Measurements from ENCODE around the gene TRAF4. TPM values are rescaled to one million over a fixed set of nuclear protein-coding genes. Genes with fewer than 3 reads are reported as not detected.

Gene TRAF4
- polyA plus RNA-seq, 4 donors = 58.8 to 203 (median 128) TPM

DNA sequence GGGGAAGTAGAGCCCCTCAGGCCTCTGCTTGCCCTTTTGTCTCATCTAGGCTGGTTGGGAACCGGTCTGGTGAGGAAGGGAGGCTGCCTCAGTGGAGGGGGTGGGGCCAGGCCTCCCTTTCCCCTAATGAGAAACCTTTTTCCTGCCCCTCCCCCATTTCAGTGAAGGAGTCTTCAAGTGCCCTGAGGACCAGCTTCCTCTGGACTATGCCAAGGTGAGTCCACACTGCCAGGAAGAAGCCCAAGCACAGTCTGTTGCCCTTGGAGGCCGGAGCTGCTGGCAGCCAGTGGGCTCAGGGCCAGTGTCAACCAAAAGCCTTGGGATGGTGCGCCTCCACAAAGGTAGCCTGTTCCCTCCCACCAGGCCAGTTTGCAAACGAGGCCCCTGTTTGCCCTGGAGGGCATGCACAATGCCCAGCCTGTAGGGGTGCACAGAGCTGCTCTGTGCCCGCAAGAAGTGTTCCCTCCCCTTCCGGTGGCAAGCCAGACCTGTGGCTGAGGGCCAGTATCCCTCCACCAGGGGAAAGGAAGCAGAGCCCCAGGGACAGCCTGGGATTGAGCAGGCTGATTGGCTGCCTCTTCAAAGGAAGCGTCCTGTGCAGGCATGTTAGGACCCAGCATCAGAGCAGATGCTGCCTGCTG is 3.4 kb downstream of the TRAF4 start:
- H3K27me3 ChIP-seq (ENCODE audit: control insufficient read depth in 3 of 3, insufficient read depth in 3 of 3, low read length in 3 of 3) = no peaks in the 10 kb centered on the region
- peak overlapping the region in 1 of 3 donors; percentile 26 for H3K4me3 ChIP-seq (ENCODE audit: low read depth in 1 of 3, low read length in 3 of 3)
- FAIRE-seq = no peak
- H3K36me3 ChIP-seq (ENCODE audit: control insufficient read depth in 3 of 3, insufficient read depth in 2 of 3, low read depth in 1 of 3, low read length in 3 of 3) = peaks cover 2 to 76% (median 13%) of the 10 kb centered on the region in 3 donors
- H3K4me1 ChIP-seq (ENCODE audit: control insufficient read depth in 3 of 3, insufficient read depth in 2 of 3, low read depth in 1 of 3, low read length in 2 of 3) = peaks cover 0 to 48% (median 7%) of the 10 kb centered on the region in 3 donors
- peak; percentile 74 to 88 for DNase-seq
- H3K9me3 ChIP-seq (ENCODE audit: control insufficient read depth in 2 of 2, insufficient read depth in 1 of 2, low read depth in 1 of 2, low read length in 1 of 2) = no peaks in the 10 kb centered on the region
- peak overlapping the region; percentile 83 to 99 (median 98) for H3K27ac ChIP-seq (ENCODE audit: low read depth in 1 of 3, low read length in 2 of 3)
- 17 to 52% (median 31%) methylated on average over 7 of the region's 7 CpGs for whole genome bisulfite sequencing, 3 donors

GRCh38 chr17:28747801-28748750 is 4.3 kb downstream of the TRAF4 start:
- Histone ChIP-seq H3K4me1 (ENCODE audit: control insufficient read depth in 3 of 3, insufficient read depth in 2 of 3, low read depth in 1 of 3, low read length in 2 of 3) (peaks cover 0 to 39% (median 7%) of the 10 kb centered on the region in 3 donors), H3K4me3 (ENCODE audit: low read depth in 1 of 3, low read length in 3 of 3) (peak overlapping the region in 1 of 3 donors; percentile 26)

DNA sequence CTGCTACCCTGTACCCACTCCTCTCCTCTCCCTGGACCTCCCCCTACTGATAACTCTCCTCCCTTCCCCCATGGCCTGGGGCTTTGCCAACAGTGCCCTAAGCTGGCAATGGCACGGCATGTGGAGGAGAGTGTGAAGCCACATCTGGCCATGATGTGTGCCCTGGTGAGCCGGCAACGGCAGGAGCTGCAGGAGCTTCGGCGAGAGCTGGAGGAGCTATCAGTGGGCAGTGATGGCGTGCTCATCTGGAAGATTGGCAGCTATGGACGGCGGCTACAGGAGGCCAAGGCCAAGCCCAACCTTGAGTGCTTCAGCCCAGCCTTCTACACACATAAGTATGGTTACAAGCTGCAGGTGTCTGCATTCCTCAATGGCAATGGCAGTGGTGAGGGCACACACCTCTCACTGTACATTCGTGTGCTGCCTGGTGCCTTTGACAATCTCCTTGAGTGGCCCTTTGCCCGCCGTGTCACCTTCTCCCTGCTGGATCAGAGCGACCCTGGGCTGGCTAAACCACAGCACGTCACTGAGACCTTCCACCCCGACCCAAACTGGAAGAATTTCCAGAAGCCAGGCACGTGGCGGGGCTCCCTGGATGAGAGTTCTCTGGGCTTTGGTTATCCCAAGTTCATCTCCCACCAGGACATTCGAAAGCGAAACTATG is 5.2 kb downstream of the TRAF4 start:
- FAIRE-seq (no peak), DNase-seq (peak in 1 of 2 donors; percentile 62)
- Histone ChIP-seq H3K36me3 (ENCODE audit: control insufficient read depth in 3 of 3, insufficient read depth in 2 of 3, low read depth in 1 of 3, low read length in 3 of 3) (peaks cover 2 to 84% (median 17%) of the 10 kb centered on the region in 3 donors), H3K27ac (ENCODE audit: low read depth in 1 of 3, low read length in 2 of 3) (peak overlapping the region in 2 of 3 donors; percentile 69 to 83), H3K4me3 (ENCODE audit: low read depth in 1 of 3, low read length in 3 of 3) (no peak overlapping the region), H3K27me3 (ENCODE audit: control insufficient read depth in 3 of 3, insufficient read depth in 3 of 3, low read length in 3 of 3) (no peaks in the 10 kb centered on the region), H3K4me1 (ENCODE audit: control insufficient read depth in 3 of 3, insufficient read depth in 2 of 3, low read depth in 1 of 3, low read length in 2 of 3) (peaks cover 0 to 36% (median 7%) of the 10 kb centered on the region in 3 donors), H3K9me3 (ENCODE audit: control insufficient read depth in 2 of 2, insufficient read depth in 1 of 2, low read depth in 1 of 2, low read length in 1 of 2) (no peaks in the 10 kb centered on the region)
- 27 to 61% (median 39%) methylated on average over 18 of the region's 18 CpGs for WGBS, 3 donors

More at GRCh38 chr17:28747801-28748750, 4.3 kb downstream of the TRAF4 start:
- no peak for FAIRE-seq
- no peak for DNase-seq
- 65 to 85% (median 66%) methylated on average over 18 of the region's 18 CpGs for WGBS, 3 donors
- Histone ChIP-seq H3K9me3 (ENCODE audit: control insufficient read depth in 2 of 2, insufficient read depth in 1 of 2, low read depth in 1 of 2, low read length in 1 of 2) (no peaks in the 10 kb centered on the region), H3K27me3 (ENCODE audit: control insufficient read depth in 3 of 3, insufficient read depth in 3 of 3, low read length in 3 of 3) (no peaks in the 10 kb centered on the region), H3K27ac (ENCODE audit: low read depth in 1 of 3, low read length in 2 of 3) (peak overlapping the region in 2 of 3 donors; percentile 83 to 98), H3K36me3 (ENCODE audit: control insufficient read depth in 3 of 3, insufficient read depth in 2 of 3, low read depth in 1 of 3, low read length in 3 of 3) (peaks cover 2 to 83% (median 17%) of the 10 kb centered on the region in 3 donors)

DNA sequence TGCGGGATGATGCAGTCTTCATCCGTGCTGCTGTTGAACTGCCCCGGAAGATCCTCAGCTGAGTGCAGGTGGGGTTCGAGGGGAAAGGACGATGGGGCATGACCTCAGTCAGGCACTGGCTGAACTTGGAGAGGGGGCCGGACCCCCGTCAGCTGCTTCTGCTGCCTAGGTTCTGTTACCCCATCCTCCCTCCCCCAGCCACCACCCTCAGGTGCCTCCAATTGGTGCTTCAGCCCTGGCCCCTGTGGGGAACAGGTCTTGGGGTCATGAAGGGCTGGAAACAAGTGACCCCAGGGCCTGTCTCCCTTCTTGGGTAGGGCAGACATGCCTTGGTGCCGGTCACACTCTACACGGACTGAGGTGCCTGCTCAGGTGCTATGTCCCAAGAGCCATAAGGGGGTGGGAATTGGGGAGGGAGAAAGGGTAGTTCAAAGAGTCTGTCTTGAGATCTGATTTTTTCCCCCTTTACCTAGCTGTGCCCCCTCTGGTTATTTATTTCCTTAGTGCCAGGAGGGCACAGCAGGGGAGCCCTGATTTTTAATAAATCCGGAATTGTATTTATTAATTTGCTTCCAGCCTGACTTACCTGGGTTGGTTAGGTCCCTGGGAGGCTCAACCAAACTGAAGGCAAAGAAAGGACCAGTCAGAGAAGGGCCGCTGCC is 5.8 kb downstream of the TRAF4 start:
- Histone ChIP-seq H3K36me3 (ENCODE audit: control insufficient read depth in 3 of 3, insufficient read depth in 2 of 3, low read depth in 1 of 3, low read length in 3 of 3) (peaks cover 2 to 87% (median 17%) of the 10 kb centered on the region in 3 donors), H3K27me3 (ENCODE audit: control insufficient read depth in 3 of 3, insufficient read depth in 3 of 3, low read length in 3 of 3) (no peaks in the 10 kb centered on the region), H3K4me1 (ENCODE audit: control insufficient read depth in 3 of 3, insufficient read depth in 2 of 3, low read depth in 1 of 3, low read length in 2 of 3) (peaks cover 0 to 36% (median 7%) of the 10 kb centered on the region in 3 donors), H3K27ac (ENCODE audit: low read depth in 1 of 3, low read length in 2 of 3) (peak overlapping the region; percentile 49 to 69 (median 64)), H3K4me3 (ENCODE audit: low read depth in 1 of 3, low read length in 3 of 3) (no peak overlapping the region), H3K9me3 (ENCODE audit: control insufficient read depth in 2 of 2, insufficient read depth in 1 of 2, low read depth in 1 of 2, low read length in 1 of 2) (no peaks in the 10 kb centered on the region)
- DNase-seq (no peak), FAIRE-seq (no peak)
- 30 to 52% (median 39%) methylated on average over 11 of the region's 11 CpGs for WGBS, 3 donors

- FAIRE-seq = no peak
Measured at GRCh38 chr17:28750178-28751047, 6.6 kb downstream of the TRAF4 start.

DNA sequence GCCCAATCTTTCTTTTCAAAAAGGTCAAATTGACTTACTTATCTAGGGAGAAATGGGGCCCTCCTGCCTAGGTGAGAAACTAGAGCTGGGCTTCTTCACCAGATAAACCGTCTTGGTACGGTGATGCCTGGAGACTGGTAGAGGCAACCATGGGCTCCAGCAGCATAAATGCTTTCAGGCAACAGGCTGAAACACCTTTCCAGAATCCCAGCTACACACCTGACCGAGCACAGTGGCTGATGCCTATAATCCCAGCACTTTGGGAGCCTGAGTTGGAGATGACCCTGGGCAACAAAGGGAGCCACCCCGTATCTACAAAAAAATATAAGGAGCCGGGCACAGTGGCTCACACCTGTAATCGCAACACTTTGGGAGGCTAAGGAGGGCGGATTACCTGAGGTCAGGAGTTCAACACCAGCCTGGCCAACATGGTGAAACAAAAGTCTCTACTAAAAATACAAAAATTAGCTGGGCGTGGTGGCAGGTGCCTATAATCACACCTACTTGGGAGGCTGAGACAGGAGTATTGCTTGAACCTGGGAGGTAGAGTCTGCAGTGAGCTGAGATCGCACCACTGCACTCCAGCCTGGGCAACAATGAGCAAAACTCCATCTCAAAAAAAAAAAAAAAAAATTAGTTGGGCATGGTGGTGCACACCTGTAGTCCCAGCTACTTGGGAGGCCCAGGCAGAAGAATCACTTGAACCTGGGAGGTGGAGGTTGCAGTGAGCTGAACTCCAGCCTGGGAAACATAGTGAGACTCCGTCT is 8.0 kb downstream of the TRAF4 start:
- Histone ChIP-seq H3K9me3 (ENCODE audit: control insufficient read depth in 2 of 2, insufficient read depth in 1 of 2, low read depth in 1 of 2, low read length in 1 of 2) (no peaks in the 10 kb centered on the region), H3K27me3 (ENCODE audit: control insufficient read depth in 3 of 3, insufficient read depth in 3 of 3, low read length in 3 of 3) (no peaks in the 10 kb centered on the region), H3K4me3 (ENCODE audit: low read depth in 1 of 3, low read length in 3 of 3) (no peak overlapping the region), H3K4me1 (ENCODE audit: control insufficient read depth in 3 of 3, insufficient read depth in 2 of 3, low read depth in 1 of 3, low read length in 2 of 3) (peaks cover 0 to 23% (median 7%) of the 10 kb centered on the region in 3 donors), H3K27ac (ENCODE audit: low read depth in 1 of 3, low read length in 2 of 3) (no peak overlapping the region), H3K36me3 (ENCODE audit: control insufficient read depth in 3 of 3, insufficient read depth in 2 of 3, low read depth in 1 of 3, low read length in 3 of 3) (peaks cover 2 to 77% (median 17%) of the 10 kb centered on the region in 3 donors)
- DNase-seq (no peak), FAIRE-seq (no peak)
- WGBS, 3 donors = 90 to 93% (median 91%) methylated on average over 10 of the region's 10 CpGs

More at GRCh38 chr17:28750178-28751047, 6.6 kb downstream of the TRAF4 start:
- Histone ChIP-seq H3K36me3 (ENCODE audit: control insufficient read depth in 3 of 3, insufficient read depth in 2 of 3, low read depth in 1 of 3, low read length in 3 of 3) (peaks cover 2 to 82% (median 17%) of the 10 kb centered on the region in 3 donors), H3K27me3 (ENCODE audit: control insufficient read depth in 3 of 3, insufficient read depth in 3 of 3, low read length in 3 of 3) (no peaks in the 10 kb centered on the region), H3K9me3 (ENCODE audit: control insufficient read depth in 2 of 2, insufficient read depth in 1 of 2, low read depth in 1 of 2, low read length in 1 of 2) (no peaks in the 10 kb centered on the region), H3K4me1 (ENCODE audit: control insufficient read depth in 3 of 3, insufficient read depth in 2 of 3, low read depth in 1 of 3, low read length in 2 of 3) (peaks cover 0 to 36% (median 7%) of the 10 kb centered on the region in 3 donors), H3K27ac (ENCODE audit: low read depth in 1 of 3, low read length in 2 of 3) (peak overlapping the region in 2 of 3 donors; percentile 8 to 49), H3K4me3 (ENCODE audit: low read depth in 1 of 3, low read length in 3 of 3) (no peak overlapping the region)
- DNase-seq = peak; percentile 93 to 94
- WGBS, 3 donors = 19 to 37% (median 29%) methylated on average over 20 of the region's 20 CpGs

DNA sequence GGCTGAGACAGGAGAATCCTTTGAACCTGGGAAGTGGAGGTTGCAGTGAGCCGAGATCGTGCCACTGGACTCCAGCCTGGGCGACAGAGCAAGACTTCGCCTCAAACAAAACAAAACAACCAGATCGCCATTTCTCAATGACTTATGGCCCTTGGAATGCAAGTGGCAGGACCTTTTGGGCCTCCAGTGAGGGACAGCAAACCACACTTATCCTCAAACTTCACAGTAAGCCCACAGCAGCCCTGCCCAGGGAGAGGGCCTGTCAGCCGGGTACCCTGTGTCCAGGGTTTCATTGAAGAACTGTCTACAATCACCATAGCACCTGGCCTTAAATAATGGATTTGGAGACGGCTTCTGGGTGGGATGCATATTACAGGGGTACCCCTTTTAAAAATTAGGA is 11.7 kb downstream of the TRAF4 start:
- Histone ChIP-seq H3K4me1 (ENCODE audit: control insufficient read depth in 3 of 3, insufficient read depth in 2 of 3, low read depth in 1 of 3, low read length in 2 of 3) (peaks cover 0 to 3% (median 0%) of the 10 kb centered on the region in 3 donors), H3K27ac (ENCODE audit: low read depth in 1 of 3, low read length in 2 of 3) (no peak overlapping the region), H3K27me3 (ENCODE audit: control insufficient read depth in 3 of 3, insufficient read depth in 3 of 3, low read length in 3 of 3) (no peaks in the 10 kb centered on the region), H3K36me3 (ENCODE audit: control insufficient read depth in 3 of 3, insufficient read depth in 2 of 3, low read depth in 1 of 3, low read length in 3 of 3) (peaks cover 7 to 72% (median 19%) of the 10 kb centered on the region in 3 donors), H3K4me3 (ENCODE audit: low read depth in 1 of 3, low read length in 3 of 3) (no peak overlapping the region), H3K9me3 (ENCODE audit: control insufficient read depth in 2 of 2, insufficient read depth in 1 of 2, low read depth in 1 of 2, low read length in 1 of 2) (no peaks in the 10 kb centered on the region)
- DNase-seq = no peak
- FAIRE-seq = no peak
- WGBS, 3 donors = 88 to 92% (median 90%) methylated on average over 7 of the region's 7 CpGs
